ENCODE measurements around the gene SATB2.

The SATB2 gene

DNA sequence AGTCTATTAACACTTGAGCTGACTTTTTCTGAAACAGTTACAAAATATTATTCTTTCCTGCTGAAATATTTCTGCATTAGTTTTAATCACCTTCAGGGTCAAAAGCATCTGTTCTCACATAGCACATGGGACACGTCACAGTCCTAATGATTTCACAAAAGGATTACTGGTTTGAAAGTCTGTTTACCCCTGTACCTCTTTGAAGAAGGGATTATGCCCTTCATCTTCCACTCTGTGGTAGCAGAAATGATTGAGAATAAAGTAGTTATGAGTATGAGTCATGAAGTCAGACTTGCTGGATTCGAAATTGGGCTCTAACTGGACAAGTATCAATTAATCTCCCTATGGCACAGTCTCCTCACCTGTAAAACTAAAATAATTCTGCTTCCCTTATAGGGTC lies 121.2 kb downstream of the SATB2 start:
- in situ Hi-C loops (cut with MboI; ENCODE audit: low sequenced_read_pairs): no loop called here

DNA sequence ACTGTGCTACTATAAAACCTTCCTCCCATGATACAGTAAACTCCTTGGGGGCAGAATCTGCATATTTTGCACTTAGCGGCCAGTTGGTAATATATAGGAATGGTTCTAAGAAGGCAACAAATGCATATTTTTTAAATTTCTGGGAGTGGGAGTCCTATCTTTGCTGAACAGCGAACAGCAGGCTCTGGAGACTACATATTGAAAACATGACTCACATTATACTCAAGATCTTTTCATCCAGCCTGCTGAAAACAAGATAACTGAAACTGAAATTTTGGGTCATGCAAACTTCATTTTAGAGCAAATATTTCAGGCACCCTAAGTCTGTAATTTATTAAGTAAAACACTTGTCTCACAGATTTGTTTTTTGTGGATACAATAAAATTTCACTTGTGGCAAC lies 122.2 kb downstream of the SATB2 start:
- in situ Hi-C loops (cut with MboI; ENCODE audit: low sequenced_read_pairs): no loop called here

- in situ Hi-C loops (cut with MboI; ENCODE audit: low sequenced_read_pairs): no loop called here
Measured at GRCh38 chr2:199329466-199329865, 128.3 kb downstream of the SATB2 start.

- in situ Hi-C loops (cut with MboI; ENCODE audit: low sequenced_read_pairs): no loop called here
Measured at GRCh38 chr2:199329031-199329430, 128.7 kb downstream of the SATB2 start.

DNA sequence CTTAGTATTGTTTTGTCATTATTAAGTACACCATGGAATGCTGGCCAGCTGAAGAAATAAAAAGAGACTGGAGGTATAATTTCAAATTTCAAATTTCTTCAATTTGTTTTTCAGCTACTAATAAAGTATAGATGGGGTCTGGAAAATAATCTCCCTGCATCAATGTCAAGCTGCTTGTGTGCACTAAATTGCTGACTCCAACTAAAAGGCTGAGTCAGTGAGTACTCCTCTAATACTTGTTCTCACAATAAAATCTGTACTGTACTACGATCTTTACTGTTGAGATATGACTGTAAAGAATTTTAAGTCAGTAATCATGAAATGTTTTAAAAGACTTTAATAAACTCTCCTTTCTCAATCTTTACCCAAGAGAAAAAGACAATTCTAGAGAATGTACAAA lies 131.9 kb downstream of the SATB2 start:
- in situ Hi-C loops (cut with MboI; ENCODE audit: low sequenced_read_pairs): no loop called here

DNA sequence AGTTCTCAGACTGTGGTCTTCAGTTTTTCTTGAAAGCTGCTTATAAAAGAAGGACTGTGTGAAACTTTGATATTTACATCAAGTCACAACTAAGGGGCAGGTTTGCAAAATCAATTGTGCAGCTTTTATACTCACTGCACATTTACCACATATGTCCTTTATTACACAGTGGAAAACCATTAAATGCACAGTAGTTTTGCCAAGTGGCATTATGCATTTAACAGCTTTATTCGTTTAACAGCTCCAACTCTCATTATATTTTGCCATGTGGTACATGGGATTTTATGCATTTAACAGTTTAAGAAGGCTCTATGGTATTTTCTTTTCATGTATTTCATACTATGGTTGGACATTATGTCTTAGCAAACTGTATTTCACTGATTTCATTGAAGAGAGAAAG lies 135.6 kb downstream of the SATB2 start:
- in situ Hi-C loops (cut with MboI; ENCODE audit: low sequenced_read_pairs): no loop called here

GRCh38 chr2:199317646-199318045 lies 140.1 kb downstream of the SATB2 start:
- in situ Hi-C loops (cut with MboI; ENCODE audit: low sequenced_read_pairs): no loop called here

DNA sequence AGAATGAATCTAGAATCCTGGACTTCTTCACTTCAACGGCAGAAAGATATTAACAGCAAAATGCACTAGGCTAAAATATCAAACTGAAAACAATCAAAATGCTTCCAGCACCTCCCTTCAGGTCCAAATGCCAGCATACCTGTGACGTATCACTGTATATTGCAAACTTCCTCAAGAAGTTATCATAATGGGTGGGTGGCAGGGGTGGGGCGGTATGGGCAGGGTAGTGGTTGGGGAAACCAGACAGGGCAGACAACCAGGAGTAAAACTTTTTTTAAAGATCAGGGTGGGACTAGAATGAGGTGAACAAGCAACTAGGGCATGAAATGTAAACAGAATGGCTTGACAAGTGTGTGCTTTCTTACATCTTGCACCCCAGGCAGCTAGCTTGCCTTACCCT lies 140.9 kb downstream of the SATB2 start:
- in situ Hi-C loops (cut with MboI; ENCODE audit: low sequenced_read_pairs): no loop called here

GRCh38 chr2:199315299-199316179 lies 142.2 kb downstream of the SATB2 start:
- in situ Hi-C loops (cut with MboI; ENCODE audit: low sequenced_read_pairs): no loop called here

GRCh38 chr2:199312931-199313330 lies 144.8 kb downstream of the SATB2 start:
- in situ Hi-C loops (cut with MboI; ENCODE audit: low sequenced_read_pairs): no loop called here

GRCh38 chr2:199310771-199311585 lies 146.8 kb downstream of the SATB2 start:
- in situ Hi-C loops (cut with MboI; ENCODE audit: low sequenced_read_pairs): no loop called here

DNA sequence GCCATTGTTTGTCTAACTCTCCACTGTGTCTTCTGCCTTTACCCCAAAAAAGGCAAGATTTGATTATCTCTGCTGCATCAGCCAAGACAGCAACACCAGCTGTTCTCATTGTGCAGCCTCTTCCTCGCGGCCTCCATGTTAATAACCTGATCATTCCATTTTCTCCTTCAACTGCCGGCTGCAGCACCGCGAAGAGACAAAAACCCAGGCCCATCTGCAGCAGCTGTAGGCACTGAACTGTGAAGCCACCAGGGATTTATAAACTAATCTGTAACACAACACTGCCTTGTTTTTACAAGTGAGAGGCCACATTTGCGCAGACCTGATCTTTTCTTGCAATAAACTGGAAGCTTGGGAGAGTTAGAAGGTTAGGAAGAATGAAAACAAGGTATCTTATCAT lies 147.8 kb downstream of the SATB2 start:
- in situ Hi-C loops (cut with MboI; ENCODE audit: low sequenced_read_pairs): no loop called here

GRCh38 chr2:199309411-199309810 lies 148.3 kb downstream of the SATB2 start:
- in situ Hi-C loops (cut with MboI; ENCODE audit: low sequenced_read_pairs): no loop called here

DNA sequence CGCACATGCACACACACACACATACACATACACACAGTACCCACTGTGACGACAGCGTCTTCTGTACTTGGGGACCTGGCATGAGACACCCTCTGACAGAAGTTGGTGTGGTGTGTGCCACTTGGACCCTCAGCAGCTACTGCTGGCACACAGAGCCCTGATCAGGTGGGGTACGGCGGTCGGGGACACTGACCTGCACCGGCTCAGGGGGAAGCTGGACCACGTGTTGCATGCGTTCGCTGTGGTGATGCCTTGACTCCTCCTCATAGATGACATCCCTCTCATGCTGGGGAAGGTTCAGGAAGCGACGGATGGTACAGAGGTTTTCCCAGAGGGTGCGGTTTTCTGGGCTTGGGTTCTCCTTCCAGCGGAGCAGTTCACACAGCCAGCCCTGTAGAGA lies 149.2 kb downstream of the SATB2 start:
- in situ Hi-C loops (cut with MboI; ENCODE audit: low sequenced_read_pairs): no loop called here

- in situ Hi-C loops (cut with MboI; ENCODE audit: low sequenced_read_pairs): no loop called here
Measured at GRCh38 chr2:199307461-199307860, 150.3 kb downstream of the SATB2 start.

GRCh38 chr2:199306116-199306515 lies 151.6 kb downstream of the SATB2 start:
- in situ Hi-C loops (cut with MboI; ENCODE audit: low sequenced_read_pairs): no loop called here

DNA sequence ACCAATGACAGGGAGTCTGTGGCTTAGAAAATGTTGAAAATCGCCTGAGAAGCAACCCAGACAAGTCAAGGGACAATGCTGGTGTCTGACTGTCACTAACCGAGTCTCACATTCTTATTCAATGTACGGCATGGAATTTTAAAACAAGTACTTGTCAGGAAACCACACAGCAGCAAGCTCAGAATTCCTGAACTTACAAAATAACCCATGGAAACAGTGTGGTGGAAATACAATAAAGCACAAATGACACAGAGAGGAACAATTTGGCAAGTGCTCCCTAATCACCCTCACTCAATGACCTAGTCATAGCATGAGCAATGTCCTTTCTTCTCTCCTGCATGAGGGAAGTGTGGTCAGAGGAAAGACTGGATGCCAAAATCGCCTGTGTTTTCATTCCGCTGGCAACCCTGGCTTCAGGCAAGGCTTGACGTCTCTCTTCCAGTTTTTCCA lies 154.0 kb downstream of the SATB2 start:
- in situ Hi-C loops (cut with MboI; ENCODE audit: low sequenced_read_pairs): no loop called here

DNA sequence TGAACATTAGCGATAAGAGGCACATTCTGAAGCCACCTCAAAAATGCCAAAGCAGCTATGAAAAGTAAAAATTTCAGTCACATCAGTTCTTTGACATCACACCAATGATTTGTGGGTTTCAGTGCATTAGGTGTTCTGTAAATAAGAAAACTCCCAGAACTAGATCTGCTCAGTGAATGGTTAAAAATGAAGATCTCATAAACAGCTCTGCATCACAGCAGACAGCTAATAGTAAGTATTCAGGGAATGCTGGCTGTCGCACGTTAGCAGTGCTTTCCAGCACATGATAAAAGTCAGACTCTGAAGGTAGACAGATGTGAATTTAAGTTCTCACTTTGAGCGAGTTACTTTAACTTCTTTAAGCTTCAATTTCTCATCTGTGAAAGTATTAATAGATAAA lies 154.9 kb downstream of the SATB2 start:
- in situ Hi-C loops (cut with MboI; ENCODE audit: low sequenced_read_pairs): no loop called here

- in situ Hi-C loops (cut with MboI; ENCODE audit: low sequenced_read_pairs): no loop called here
Measured at GRCh38 chr2:199288424-199288823, 169.3 kb downstream of the SATB2 start.

- in situ Hi-C loops (cut with MboI; ENCODE audit: low sequenced_read_pairs): no loop called here
Measured at GRCh38 chr2:199282309-199282708, 175.4 kb downstream of the SATB2 start.

GRCh38 chr2:199279146-199279545 lies 178.6 kb downstream of the SATB2 start:
- in situ Hi-C loops (cut with MboI; ENCODE audit: low sequenced_read_pairs): no loop called here

DNA sequence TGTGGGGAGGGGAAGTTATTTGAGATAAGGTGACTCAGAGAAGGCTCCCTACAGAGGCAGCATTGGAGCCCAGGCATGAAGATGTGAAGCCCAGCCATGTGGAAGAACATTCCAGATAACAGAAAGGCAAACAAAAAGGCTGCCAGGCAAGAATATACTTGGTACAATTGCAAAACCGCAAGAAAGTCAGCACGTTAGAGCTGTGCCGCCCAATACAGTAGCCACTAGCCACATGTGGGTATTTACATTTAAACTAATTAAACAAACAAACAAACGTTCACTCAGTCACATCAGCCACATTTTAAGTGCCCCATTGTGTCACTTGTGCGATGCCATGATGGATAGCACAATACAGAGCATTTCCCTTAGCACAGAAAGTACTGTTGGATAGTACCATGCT lies 179.6 kb downstream of the SATB2 start:
- in situ Hi-C loops (cut with MboI; ENCODE audit: low sequenced_read_pairs): no loop called here

Measured in hTERT RPE-1 (cell line).